ENCODE measurements around the gene COLEC11.
"Not testable (repeated sequence)": the region's sequence is repeated elsewhere in the genome, so short reads cannot be mapped to it uniquely, and the experiment has no call there.

DNA sequence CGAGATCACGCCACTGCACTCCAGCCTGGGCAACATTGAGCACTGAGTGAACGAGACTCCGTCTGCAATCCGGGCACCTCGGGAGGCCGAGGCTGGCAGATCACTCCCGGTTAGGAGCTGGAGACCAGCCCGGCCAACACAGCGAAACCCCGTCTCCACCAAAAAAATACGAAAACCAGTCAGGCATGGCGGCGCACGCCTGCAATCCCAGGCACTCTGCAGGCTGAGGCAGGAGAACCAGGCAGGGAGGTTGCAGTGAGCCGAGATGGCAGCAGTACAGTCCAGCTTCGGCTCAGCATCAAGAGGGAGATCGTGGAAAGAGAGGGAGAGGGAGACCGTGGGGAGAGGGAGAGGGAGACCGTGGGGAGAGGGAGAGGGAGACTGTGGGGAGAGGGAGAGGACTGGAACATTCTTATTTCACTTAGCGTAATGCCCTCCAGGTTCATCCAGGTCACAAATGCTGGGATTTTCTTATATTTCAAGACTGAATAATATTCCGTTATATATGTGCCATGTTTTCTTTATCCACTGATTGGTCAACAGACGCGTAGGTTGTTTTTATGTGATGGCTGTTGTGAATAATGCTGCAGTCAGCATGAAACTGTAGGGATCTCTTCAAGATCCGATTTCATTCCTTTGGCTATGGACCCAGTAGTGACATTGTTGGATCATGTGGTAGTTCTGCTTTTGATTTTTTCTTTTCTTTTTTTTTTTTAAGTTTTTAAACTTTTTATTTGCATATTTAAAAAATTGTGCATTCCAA lies 21.7 kb downstream of the COLEC11 start:
- TF ChIP-seq POLR2A (IDR thresholded peaks at IDR 0.05) = not testable (repeated sequence)
- TF ChIP-seq, protein P1, sequence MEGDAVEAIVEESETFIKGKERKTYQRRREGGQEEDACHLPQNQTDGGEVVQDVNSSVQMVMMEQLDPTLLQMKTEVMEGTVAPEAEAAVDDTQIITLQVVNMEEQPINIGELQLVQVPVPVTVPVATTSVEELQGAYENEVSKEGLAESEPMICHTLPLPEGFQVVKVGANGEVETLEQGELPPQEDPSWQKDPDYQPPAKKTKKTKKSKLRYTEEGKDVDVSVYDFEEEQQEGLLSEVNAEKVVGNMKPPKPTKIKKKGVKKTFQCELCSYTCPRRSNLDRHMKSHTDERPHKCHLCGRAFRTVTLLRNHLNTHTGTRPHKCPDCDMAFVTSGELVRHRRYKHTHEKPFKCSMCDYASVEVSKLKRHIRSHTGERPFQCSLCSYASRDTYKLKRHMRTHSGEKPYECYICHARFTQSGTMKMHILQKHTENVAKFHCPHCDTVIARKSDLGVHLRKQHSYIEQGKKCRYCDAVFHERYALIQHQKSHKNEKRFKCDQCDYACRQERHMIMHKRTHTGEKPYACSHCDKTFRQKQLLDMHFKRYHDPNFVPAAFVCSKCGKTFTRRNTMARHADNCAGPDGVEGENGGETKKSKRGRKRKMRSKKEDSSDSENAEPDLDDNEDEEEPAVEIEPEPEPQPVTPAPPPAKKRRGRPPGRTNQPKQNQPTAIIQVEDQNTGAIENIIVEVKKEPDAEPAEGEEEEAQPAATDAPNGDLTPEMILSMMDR (IDR thresholded peaks at IDR 0.05) = not testable (repeated sequence)
